A549 (cell line): ENCODE data around the gene KLF4. TPM values are rescaled to one million over a fixed set of nuclear protein-coding genes. Genes with fewer than 3 reads are reported as not detected.
A peak's percentile ranks its signal among the peaks of the same experiment; 100 is the strongest.

ENCODE experiments used
- ATAC-seq, 2 experiments: fragments of 200-7000 bp in 1 of 2; fragments of >200 bp in 1 of 2; cut with Nextera tagmentation in 1 of 2; cut with Tn5 transposase in 1 of 2; 3 replicates each; pipeline versions ENCODE4 v1.8.0 to v1.9.1; 2018 to 2020; ENCODE audit warnings: mild to moderate bottlenecking in 1 of 2, moderate library complexity in 1 of 2
- CTCF ChIA-PET: fragments of 300-600 bp; sonication (Branson Sonifier 250); formaldehyde crosslinking; extraction: SDS; loops from one replicate; lab custom pipeline; 2021; ENCODE audit warnings: antibody characterized with exemption, inconsistent platforms; lab: Yijun Ruan, JAX
- POLR2A ChIA-PET: fragments of 350-600 bp; formaldehyde crosslinking; extraction: SDS; loops from one replicate; lab custom pipeline; 2021; ENCODE audit warnings: antibody characterized with exemption, inconsistent platforms; lab: Yijun Ruan, JAX
- DNase-seq, 2 experiments: peaks; one replicate each; pipeline versions ENCODE4 v3.0.0 to v3.0.0-alpha.2; 2011 to 2016; ENCODE audit warnings: low read depth in 1 of 2, low spot score in 1 of 2
- FAIRE-seq: peaks from 2 replicates; lab custom pipeline; 2011; peaks lifted over from hg19 to GRCh38; lab: Jason Lieb, UNC
- H3K27ac ChIP-seq, 2 experiments: fragments of >200 bp; sonication (Bioruptor Twin); formaldehyde crosslinking; 3 replicates each; pipeline ENCODE4 v1.5.1; 2016 to 2017
- H3K4me1 ChIP-seq: fragments of >200 bp; sonication (Bioruptor Twin); formaldehyde crosslinking; 3 replicates; pipeline ENCODE4 v1.6.1; 2016
- H3K4me2 ChIP-seq: fragments of >200 bp; sonication (Bioruptor Twin); formaldehyde crosslinking; 3 replicates; pipeline ENCODE4 v1.6.1; 2016
- H3K4me3 ChIP-seq: fragments of >200 bp; sonication (Bioruptor Twin); formaldehyde crosslinking; 3 replicates; pipeline ENCODE4 v1.5.1; 2016
- H3K9me3 ChIP-seq: fragments of >200 bp; sonication (Bioruptor Twin); formaldehyde crosslinking; 3 replicates; pipeline ENCODE4 v1.6.1; 2016
- BHLHE40 ChIP-seq: IDR thresholded peaks from 2 replicates; pipeline ENCODE4 v1.6.1; 2012; ENCODE audit warnings: low read depth, low read length, inconsistent platforms
- CBX2 ChIP-seq: fragments of 200-600 bp; sonication (generic); IDR thresholded peaks from 2 replicates; pipeline ENCODE4 v1.6.1; 2016; ENCODE audit warnings: low read depth, mild to moderate bottlenecking, borderline replicate concordance
- CEBPB ChIP-seq, 2 experiments: fragments of >200 bp in 1 of 2; sonication (Bioruptor Twin) in 1 of 2; formaldehyde crosslinking in 1 of 2; IDR thresholded peaks; 2 replicates each; pipeline ENCODE4 v1.6.1; 2012 to 2016
- EHF ChIP-seq: fragments of 250-450 bp; sonication (Bioruptor Pico); IDR thresholded peaks from 2 replicates; pipeline ENCODE4 v1.5.0; 2020; ENCODE audit warnings: mild to moderate bottlenecking
- EP300 ChIP-seq, 2 experiments: fragments of >200 bp; sonication (Bioruptor Twin); formaldehyde crosslinking; IDR thresholded peaks; 2 replicates in 1 of 2; 3 replicates in 1 of 2; pipeline ENCODE4 v1.6.1; 2016 to 2017
- ESRRA ChIP-seq: fragments of 150-350 bp; IDR thresholded peaks from 2 replicates; pipeline ENCODE4 v1.6.1; 2014; ENCODE audit warnings: mild to moderate bottlenecking, low read length, borderline replicate concordance
- FOSL2 ChIP-seq, 2 experiments: fragments of 450-650 bp in 1 of 2; fragments of >200 bp in 1 of 2; sonication (Bioruptor Twin) in 1 of 2; formaldehyde crosslinking; IDR thresholded peaks; 2 replicates each; pipeline versions ENCODE4 v1.5.0 to v1.6.1; 2016 to 2020; ENCODE audit warnings: mild to moderate bottlenecking in 1 of 2, moderate library complexity in 1 of 2
- FOXS1 ChIP-seq: fragments of 250-450 bp; sonication (Bioruptor Pico); IDR thresholded peaks from 2 replicates; pipeline ENCODE4 v1.5.0; 2020; ENCODE audit warnings: mild to moderate bottlenecking, moderate library complexity
- GATA3 ChIP-seq: IDR thresholded peaks from 2 replicates; pipeline ENCODE4 v1.6.1; 2012; ENCODE audit warnings: borderline replicate concordance
- HEYL ChIP-seq: fragments of 250-450 bp; sonication (Bioruptor Pico); IDR thresholded peaks from 2 replicates; pipeline ENCODE4 v1.8.0; 2021; ENCODE audit warnings: mild to moderate bottlenecking, moderate library complexity
- HOXA7 ChIP-seq: fragments of 250-450 bp; sonication (Bioruptor Pico); IDR thresholded peaks from 2 replicates; pipeline ENCODE4 v1.5.0; 2020; ENCODE audit warnings: mild to moderate bottlenecking, moderate library complexity
- JUN ChIP-seq, 2 experiments: fragments of >200 bp; sonication (Bioruptor Twin); formaldehyde crosslinking; IDR thresholded peaks; 2 replicates in 1 of 2; 3 replicates in 1 of 2; pipeline ENCODE4 v1.6.1; 2016 to 2017
- JUNB ChIP-seq: fragments of >200 bp; sonication (Bioruptor Twin); formaldehyde crosslinking; IDR thresholded peaks from 2 replicates; pipeline ENCODE4 v1.6.1; 2016
- KDM1A ChIP-seq: fragments of 200-600 bp; sonication (generic); IDR thresholded peaks from 2 replicates; pipeline ENCODE4 v1.6.1; 2016; ENCODE audit warnings: low read depth, mild to moderate bottlenecking
- MAFK ChIP-seq: fragments of 450-650 bp; IDR thresholded peaks from 2 replicates; pipeline ENCODE4 v1.6.1; 2014; ENCODE audit not compliant: partially characterized antibody
- NFE2L2 ChIP-seq: fragments of 150-350 bp; conservative IDR thresholded peaks from 2 replicates; pipeline ENCODE4 v1.6.1; 2014; ENCODE audit warnings: low read length
- NPAS2 ChIP-seq: fragments of 250-450 bp; sonication (Bioruptor Pico); IDR thresholded peaks from 2 replicates; pipeline ENCODE4 v1.8.0; 2022; ENCODE audit warnings: mild to moderate bottlenecking, moderate library complexity, borderline replicate concordance
- RAD21 ChIP-seq, 2 experiments: fragments of >200 bp in 1 of 2; sonication (Bioruptor Twin) in 1 of 2; formaldehyde crosslinking in 1 of 2; IDR thresholded peaks in 1 of 2; conservative IDR thresholded peaks in 1 of 2; 2 replicates in 1 of 2; 3 replicates in 1 of 2; pipeline ENCODE4 v1.6.1; 2012 to 2018; ENCODE audit warnings: inconsistent platforms in 1 of 2
- RNF2 ChIP-seq: fragments of 200-600 bp; sonication (generic); IDR thresholded peaks from 2 replicates; pipeline ENCODE4 v1.6.1; 2016; ENCODE audit warnings: low read depth, mild to moderate bottlenecking, antibody characterized with exemption, moderate library complexity, borderline replicate concordance
- SMC3 ChIP-seq: fragments of >200 bp; sonication (Bioruptor Twin); formaldehyde crosslinking; IDR thresholded peaks from 3 replicates; pipeline ENCODE4 v1.6.1; 2018; ENCODE audit warnings: inconsistent platforms
- SREBF2 ChIP-seq: fragments of 450-650 bp; IDR thresholded peaks from 2 replicates; pipeline ENCODE4 v1.6.1; 2014; ENCODE audit warnings: mild to moderate bottlenecking, moderate library complexity
- ZFP36 ChIP-seq: fragments of 450-650 bp; IDR thresholded peaks from 2 replicates; pipeline ENCODE4 v1.6.1; 2014; ENCODE audit warnings: borderline replicate concordance; ENCODE audit not compliant: partially characterized antibody
- WGBS: methylation state at CpG from one replicate; pipeline ENCODE4 v1.1.6; 2017; ENCODE audit errors: missing lambda C conversion rate; 5-methylcytosine and 5-hydroxymethylcytosine counted together
- polyA plus RNA-seq, 4 experiments: library from polyadenylated mRNA; depleted of rRNA in 3 of 4; stranded (reverse); fragments of >200 nt; fragmentation: RNase III in 1 of 4; extraction: RNeasy Plus Mini Kit Qiagen cat#74134 plus additional on column Dnase treatment in 1 of 4; gene quantifications; 2 replicates in 3 of 4; 3 replicates in 1 of 4; pipeline ENCODE4 v1.2.3, GENCODE V29; 2011 to 2017
- TF ChIP-seq, protein P1 (sequence below): fragments of >200 bp; sonication (Bioruptor Twin); formaldehyde crosslinking; IDR thresholded peaks from 2 replicates; pipeline ENCODE4 v1.6.1; 2016
- TF ChIP-seq, protein P2 (sequence below): IDR thresholded peaks from 2 replicates; pipeline ENCODE4 v1.6.1; 2012
- TF ChIP-seq, protein P3 (sequence below): fragments of 200-600 bp; sonication (generic); IDR thresholded peaks from 2 replicates; pipeline ENCODE4 v1.6.1; 2016; ENCODE audit warnings: antibody characterized with exemption, mild to moderate bottlenecking, moderate library complexity
- TF ChIP-seq, protein P4 (sequence below): IDR thresholded peaks from 2 replicates; pipeline ENCODE4 v1.6.1; 2012; ENCODE audit warnings: low read depth, borderline replicate concordance
- TF ChIP-seq, protein P5 (sequence below): IDR thresholded peaks from 2 replicates; pipeline ENCODE4 v1.6.1; 2012
- TF ChIP-seq, protein P6 (sequence below): fragments of 150-350 bp; IDR thresholded peaks from 2 replicates; pipeline ENCODE4 v1.6.1; 2014; ENCODE audit warnings: low read depth, mild to moderate bottlenecking, low read length
- TF ChIP-seq, protein P7 (sequence below): fragments of 250-450 bp; sonication (Bioruptor Pico); IDR thresholded peaks from 2 replicates; pipeline ENCODE4 v1.5.0; 2021; ENCODE audit warnings: mild to moderate bottlenecking, moderate library complexity, borderline replicate concordance

The KLF4 gene
- polyA plus RNA-seq, 2 of the 4 experiments (the other 2 are of a cell fraction): 3.6 to 8.3 TPM

DNA sequence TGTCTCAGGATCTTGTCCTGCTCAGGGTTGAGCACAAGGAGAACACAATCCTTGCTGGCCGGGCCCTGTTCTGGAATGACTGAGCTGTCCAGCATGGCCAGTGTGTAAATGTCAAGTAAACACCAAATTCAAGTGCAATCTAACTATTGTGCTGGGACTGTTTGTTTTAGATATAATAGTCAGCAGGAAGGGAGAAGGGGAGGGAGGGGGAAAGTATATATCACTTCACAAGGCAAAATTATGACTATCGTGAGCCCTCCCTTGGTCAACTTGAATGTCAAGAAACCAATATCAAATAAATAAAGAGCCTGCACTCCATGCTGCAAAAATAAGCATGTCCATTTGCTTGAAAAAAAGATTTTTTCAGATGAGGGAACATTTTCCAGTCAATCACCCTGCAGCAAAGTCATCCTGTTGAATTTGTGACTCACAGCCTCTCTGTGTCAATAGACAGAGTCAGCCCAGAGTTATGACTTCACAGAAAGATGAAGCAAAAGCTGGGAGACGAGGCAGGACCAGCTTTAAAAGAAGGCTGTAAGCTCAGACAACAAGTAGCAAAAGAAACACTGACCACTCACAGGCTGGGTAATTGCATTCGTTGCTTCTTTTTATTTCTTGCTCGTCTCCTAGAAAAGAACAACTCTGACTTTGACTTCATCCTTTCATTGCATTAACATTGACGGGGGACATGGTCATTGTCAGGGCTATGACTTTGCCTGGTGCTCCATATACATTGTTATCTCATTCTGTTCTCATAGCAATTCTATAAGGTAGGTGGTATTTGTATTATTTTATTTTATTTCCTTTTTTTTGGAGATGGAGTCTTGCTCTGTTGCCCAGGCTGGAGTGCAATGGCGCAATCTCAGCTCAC is 15.3 kb upstream of the KLF4 start:
- FAIRE-seq (peak; percentile 96), DNase-seq (peak; percentile 95 to 96), ATAC-seq (peak; percentile 98 to 99)
- WGBS: 12% methylated on average over 7 of the region's 7 CpGs
- POLR2A ChIA-PET: interaction anchor here (1.0 to 2.0 kb wide), 3 partner anchors 10 to 16 kb away, joined by 3 to 20 read pairs (median 3); partner anchors contain the start of gene KLF4
- Histone ChIP-seq H3K4me1 (peaks cover 23% of the 10 kb centered on the region), H3K27ac (peak overlapping the region; percentile 89 to 91), H3K4me2 (peak overlapping the region; percentile 77), H3K9me3 (peaks cover 14% of the 10 kb centered on the region), H3K4me3 (no peak overlapping the region)
- CTCF ChIA-PET: interaction anchor here (1.0 to 1.7 kb wide), 4 partner anchors 11 to 767 kb away, joined by 3 to 6 read pairs (median 4); no protein-coding TSS in a partner anchor
- TF ChIP-seq NFE2L2: peak; percentile 54; the same call in 1 of the 2 replicates
- TF ChIP-seq MAFK: peak; percentile 62
- TF ChIP-seq EP300 (IDR thresholded peaks at IDR 0.05): peak; percentile 72 to 76; a peak in 3 of 5 replicates
- TF ChIP-seq BHLHE40: no peak
- TF ChIP-seq HOXA7 (CRISPR knock-in tag): no peak
- peak; percentile 92 for TF ChIP-seq GATA3
- TF ChIP-seq ESRRA: no peak
- TF ChIP-seq SMC3: peak; percentile 55
- TF ChIP-seq, protein P1, sequence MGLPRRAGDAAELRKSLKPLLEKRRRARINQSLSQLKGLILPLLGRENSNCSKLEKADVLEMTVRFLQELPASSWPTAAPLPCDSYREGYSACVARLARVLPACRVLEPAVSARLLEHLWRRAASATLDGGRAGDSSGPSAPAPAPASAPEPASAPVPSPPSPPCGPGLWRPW: peak; percentile 42; the same call in 1 of the 2 replicates
- peak; percentile 100 for TF ChIP-seq FOSL2 (IDR thresholded peaks at IDR 0.05)
- peak; percentile 100 for TF ChIP-seq FOSL2 (CRISPR knock-in tag; IDR thresholded peaks at IDR 0.05)
- no peak for TF ChIP-seq KDM1A
- TF ChIP-seq HEYL: no peak
- peak in 1 of 2 experiments; percentile 60; a peak in 3 of 5 replicates for TF ChIP-seq RAD21 (conservative IDR thresholded peaks at IDR 0.05 in 1 of 2, IDR thresholded peaks at IDR 0.05 in 1 of 2)
- TF ChIP-seq SREBF2: no peak
- TF ChIP-seq, protein P2, sequence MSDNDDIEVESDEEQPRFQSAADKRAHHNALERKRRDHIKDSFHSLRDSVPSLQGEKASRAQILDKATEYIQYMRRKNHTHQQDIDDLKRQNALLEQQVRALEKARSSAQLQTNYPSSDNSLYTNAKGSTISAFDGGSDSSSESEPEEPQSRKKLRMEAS: peak; percentile 88
- TF ChIP-seq CBX2: no peak
- peak; percentile 24 for TF ChIP-seq ZFP36
- peak; percentile 35 to 83; a peak in 3 of 4 replicates for TF ChIP-seq CEBPB (IDR thresholded peaks at IDR 0.05)
- TF ChIP-seq, protein P3, sequence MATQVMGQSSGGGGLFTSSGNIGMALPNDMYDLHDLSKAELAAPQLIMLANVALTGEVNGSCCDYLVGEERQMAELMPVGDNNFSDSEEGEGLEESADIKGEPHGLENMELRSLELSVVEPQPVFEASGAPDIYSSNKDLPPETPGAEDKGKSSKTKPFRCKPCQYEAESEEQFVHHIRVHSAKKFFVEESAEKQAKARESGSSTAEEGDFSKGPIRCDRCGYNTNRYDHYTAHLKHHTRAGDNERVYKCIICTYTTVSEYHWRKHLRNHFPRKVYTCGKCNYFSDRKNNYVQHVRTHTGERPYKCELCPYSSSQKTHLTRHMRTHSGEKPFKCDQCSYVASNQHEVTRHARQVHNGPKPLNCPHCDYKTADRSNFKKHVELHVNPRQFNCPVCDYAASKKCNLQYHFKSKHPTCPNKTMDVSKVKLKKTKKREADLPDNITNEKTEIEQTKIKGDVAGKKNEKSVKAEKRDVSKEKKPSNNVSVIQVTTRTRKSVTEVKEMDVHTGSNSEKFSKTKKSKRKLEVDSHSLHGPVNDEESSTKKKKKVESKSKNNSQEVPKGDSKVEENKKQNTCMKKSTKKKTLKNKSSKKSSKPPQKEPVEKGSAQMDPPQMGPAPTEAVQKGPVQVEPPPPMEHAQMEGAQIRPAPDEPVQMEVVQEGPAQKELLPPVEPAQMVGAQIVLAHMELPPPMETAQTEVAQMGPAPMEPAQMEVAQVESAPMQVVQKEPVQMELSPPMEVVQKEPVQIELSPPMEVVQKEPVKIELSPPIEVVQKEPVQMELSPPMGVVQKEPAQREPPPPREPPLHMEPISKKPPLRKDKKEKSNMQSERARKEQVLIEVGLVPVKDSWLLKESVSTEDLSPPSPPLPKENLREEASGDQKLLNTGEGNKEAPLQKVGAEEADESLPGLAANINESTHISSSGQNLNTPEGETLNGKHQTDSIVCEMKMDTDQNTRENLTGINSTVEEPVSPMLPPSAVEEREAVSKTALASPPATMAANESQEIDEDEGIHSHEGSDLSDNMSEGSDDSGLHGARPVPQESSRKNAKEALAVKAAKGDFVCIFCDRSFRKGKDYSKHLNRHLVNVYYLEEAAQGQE: peak; percentile 67
- TF ChIP-seq FOXS1 (CRISPR knock-in tag): peak; percentile 21; the same call in 1 of the 2 replicates
- no peak for TF ChIP-seq EHF (CRISPR knock-in tag)
- peak; percentile 99 for TF ChIP-seq JUNB
- TF ChIP-seq, protein P4, sequence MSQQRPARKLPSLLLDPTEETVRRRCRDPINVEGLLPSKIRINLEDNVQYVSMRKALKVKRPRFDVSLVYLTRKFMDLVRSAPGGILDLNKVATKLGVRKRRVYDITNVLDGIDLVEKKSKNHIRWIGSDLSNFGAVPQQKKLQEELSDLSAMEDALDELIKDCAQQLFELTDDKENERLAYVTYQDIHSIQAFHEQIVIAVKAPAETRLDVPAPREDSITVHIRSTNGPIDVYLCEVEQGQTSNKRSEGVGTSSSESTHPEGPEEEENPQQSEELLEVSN: peak; percentile 37; the same call in 1 of the 2 replicates
- TF ChIP-seq, protein P5, sequence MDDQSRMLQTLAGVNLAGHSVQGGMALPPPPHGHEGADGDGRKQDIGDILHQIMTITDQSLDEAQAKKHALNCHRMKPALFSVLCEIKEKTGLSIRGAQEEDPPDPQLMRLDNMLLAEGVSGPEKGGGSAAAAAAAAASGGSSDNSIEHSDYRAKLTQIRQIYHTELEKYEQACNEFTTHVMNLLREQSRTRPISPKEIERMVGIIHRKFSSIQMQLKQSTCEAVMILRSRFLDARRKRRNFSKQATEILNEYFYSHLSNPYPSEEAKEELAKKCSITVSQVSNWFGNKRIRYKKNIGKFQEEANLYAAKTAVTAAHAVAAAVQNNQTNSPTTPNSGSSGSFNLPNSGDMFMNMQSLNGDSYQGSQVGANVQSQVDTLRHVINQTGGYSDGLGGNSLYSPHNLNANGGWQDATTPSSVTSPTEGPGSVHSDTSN: peak; percentile 72
- TF ChIP-seq, protein P6, sequence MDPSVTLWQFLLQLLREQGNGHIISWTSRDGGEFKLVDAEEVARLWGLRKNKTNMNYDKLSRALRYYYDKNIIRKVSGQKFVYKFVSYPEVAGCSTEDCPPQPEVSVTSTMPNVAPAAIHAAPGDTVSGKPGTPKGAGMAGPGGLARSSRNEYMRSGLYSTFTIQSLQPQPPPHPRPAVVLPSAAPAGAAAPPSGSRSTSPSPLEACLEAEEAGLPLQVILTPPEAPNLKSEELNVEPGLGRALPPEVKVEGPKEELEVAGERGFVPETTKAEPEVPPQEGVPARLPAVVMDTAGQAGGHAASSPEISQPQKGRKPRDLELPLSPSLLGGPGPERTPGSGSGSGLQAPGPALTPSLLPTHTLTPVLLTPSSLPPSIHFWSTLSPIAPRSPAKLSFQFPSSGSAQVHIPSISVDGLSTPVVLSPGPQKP: no peak
- no peak for TF ChIP-seq RNF2
- TF ChIP-seq NPAS2 (CRISPR knock-in tag): no peak
- TF ChIP-seq JUN (IDR thresholded peaks at IDR 0.05): peak; percentile 92 to 97
- TF ChIP-seq, protein P7, sequence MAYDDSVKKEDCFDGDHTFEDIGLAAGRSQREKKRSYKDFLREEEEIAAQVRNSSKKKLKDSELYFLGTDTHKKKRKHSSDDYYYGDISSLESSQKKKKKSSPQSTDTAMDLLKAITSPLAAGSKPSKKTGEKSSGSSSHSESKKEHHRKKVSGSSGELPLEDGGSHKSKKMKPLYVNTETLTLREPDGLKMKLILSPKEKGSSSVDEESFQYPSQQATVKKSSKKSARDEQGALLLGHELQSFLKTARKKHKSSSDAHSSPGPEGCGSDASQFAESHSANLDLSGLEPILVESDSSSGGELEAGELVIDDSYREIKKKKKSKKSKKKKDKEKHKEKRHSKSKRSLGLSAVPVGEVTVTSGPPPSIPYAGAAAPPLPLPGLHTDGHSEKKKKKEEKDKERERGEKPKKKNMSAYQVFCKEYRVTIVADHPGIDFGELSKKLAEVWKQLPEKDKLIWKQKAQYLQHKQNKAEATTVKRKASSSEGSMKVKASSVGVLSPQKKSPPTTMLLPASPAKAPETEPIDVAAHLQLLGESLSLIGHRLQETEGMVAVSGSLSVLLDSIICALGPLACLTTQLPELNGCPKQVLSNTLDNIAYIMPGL (CRISPR knock-in tag): no peak
